PC-9 (cell line): ENCODE results near the gene RYR1. TPM values are rescaled to one million over a fixed set of nuclear protein-coding genes. Genes with fewer than 3 reads are reported as not detected.

Source experiments
- BruUV-seq: library from RNA; stranded (reverse); fragments of 400-500 nt; replicated peaks from 2 replicates; lab custom pipeline; 2021; lab: Mats Ljungman, UMichigan
- CTCF ChIA-PET: fragments of 300-600 bp; sonication (Branson Sonifier 250); formaldehyde crosslinking; loops from one replicate; lab custom pipeline; 2022; ENCODE audit warnings: antibody characterized with exemption; lab: Charles Lee
- POLR2A ChIA-PET: fragments of 300-600 bp; sonication (Branson Sonifier 250); formaldehyde crosslinking; loops from one replicate; lab custom pipeline; 2022; ENCODE audit warnings: antibody characterized with exemption; ENCODE audit not compliant: unreplicated experiment; lab: Charles Lee
- DNase-seq, 2 experiments: peaks; one replicate each; pipeline versions ENCODE4 v3.0.0 to v3.0.0-alpha.2; 2015 to 2022; ENCODE audit warnings: mixed read lengths in 1 of 2
- H2AFZ ChIP-seq: fragments of 200-600 bp; sonication (generic); 2 replicates; pipeline ENCODE4 v1.8.1; 2017; ENCODE audit warnings: antibody characterized with exemption
- H3F3A ChIP-seq: fragments of 200-600 bp; sonication (generic); 2 replicates; pipeline ENCODE4 v1.8.1; 2017; ENCODE audit warnings: antibody characterized with exemption, mild to moderate bottlenecking, low read depth; ENCODE audit not compliant: insufficient read depth
- H3K27ac ChIP-seq: fragments of 200-600 bp; sonication (generic); 2 replicates; pipeline ENCODE4 v1.6.1; 2016; ENCODE audit warnings: mixed run types
- H3K27me3 ChIP-seq: fragments of 200-600 bp; sonication (generic); 2 replicates; pipeline ENCODE4 v1.6.1; 2016; ENCODE audit warnings: low read depth, mixed run types; ENCODE audit not compliant: insufficient read depth
- H3K36me3 ChIP-seq: fragments of 200-600 bp; sonication (generic); 2 replicates; pipeline ENCODE4 v1.6.1; 2016; ENCODE audit warnings: low read depth, mixed run types
- H3K4me1 ChIP-seq: fragments of 200-600 bp; sonication (generic); replicated peaks from 2 replicates; pipeline ENCODE4 v1.6.1; 2016; ENCODE audit warnings: mixed run types; ENCODE audit not compliant: insufficient read depth
- H3K4me2 ChIP-seq: fragments of 200-600 bp; sonication (generic); 2 replicates; pipeline ENCODE4 v1.6.1; 2017; ENCODE audit warnings: mixed run types
- H3K4me3 ChIP-seq: fragments of 200-600 bp; sonication (generic); 2 replicates; pipeline ENCODE4 v1.6.1; 2016; ENCODE audit warnings: mixed run types
- H3K79me2 ChIP-seq: fragments of 200-600 bp; sonication (generic); 2 replicates; pipeline ENCODE4 v1.6.1; 2017; ENCODE audit warnings: low read depth, mixed run types
- H3K9me2 ChIP-seq: fragments of 200-600 bp; sonication (generic); 2 replicates; pipeline ENCODE4 v1.8.1; 2017; ENCODE audit warnings: mild to moderate bottlenecking; ENCODE audit not compliant: insufficient read depth
- H3K9me3 ChIP-seq: fragments of 200-600 bp; sonication (generic); 2 replicates; pipeline ENCODE4 v1.8.1; 2016; ENCODE audit warnings: low read depth; ENCODE audit not compliant: insufficient read depth
- H4K20me1 ChIP-seq: fragments of 200-600 bp; sonication (generic); 2 replicates; pipeline ENCODE4 v1.8.1; 2017; ENCODE audit not compliant: insufficient read depth
- EZH2 ChIP-seq: fragments of 200-600 bp; sonication (generic); IDR thresholded peaks from 2 replicates; pipeline ENCODE4 v1.8.0; 2017; ENCODE audit warnings: antibody characterized with exemption, low read depth
- intact Hi-C: fragments of 100-400 bp; cut with micrococcal nuclease; formaldehyde crosslinking; loops from one replicate; pipeline ENCODE4 v1.10.0; 2022; ENCODE audit not compliant: unreplicated experiment
- total RNA-seq: library from RNA; stranded (reverse); gene quantifications from 2 replicates; pipeline ENCODE4 v1.2.3, GENCODE V29; 2021
- TF ChIP-seq, protein P1 (sequence below): fragments of 200-600 bp; sonication (generic); conservative IDR thresholded peaks from 2 replicates; pipeline ENCODE4 v1.6.1; 2017; ENCODE audit warnings: mixed run types, antibody characterized with exemption, mild to moderate bottlenecking, moderate library complexity

RYR1 gene
- total RNA-seq, 1 experiment from 2014 or later, result 1.0 TPM

- POLR2A ChIA-PET, result no interaction called here
- H4K20me1 ChIP-seq, result no peaks in the 10 kb centered on the region
- H3K36me3 ChIP-seq, result no peaks in the 10 kb centered on the region
These were observed 52.2 kb downstream of the RYR1 start for GRCh38 chr19:38485541-38486285.

GRCh38 chr19:38486731-38487336, 53.3 kb downstream of the RYR1 start:
- Histone ChIP-seq H3K4me1 (no peaks in the 10 kb centered on the region), H3K9me3 (peaks cover 11% of the 10 kb centered on the region; the same call in 1 of the 2 replicates), H3K79me2 (no peaks in the 10 kb centered on the region), H2AFZ (no peak overlapping the region), H3K4me3 (no peak overlapping the region), H3K4me2 (no peak overlapping the region), H3K27me3 (peaks cover 95% of the 10 kb centered on the region), H3K27ac (no peak overlapping the region), H4K20me1 (no peaks in the 10 kb centered on the region), H3K36me3 (no peaks in the 10 kb centered on the region), H3K9me2 (no peaks in the 10 kb centered on the region), H3F3A (no peaks in the 10 kb centered on the region)
- POLR2A ChIA-PET, result no interaction called here
- DNase-seq, result no peak
- intact Hi-C loops, result no loop called here
- CTCF ChIA-PET, result no interaction called here
- TF ChIP-seq, protein P1, sequence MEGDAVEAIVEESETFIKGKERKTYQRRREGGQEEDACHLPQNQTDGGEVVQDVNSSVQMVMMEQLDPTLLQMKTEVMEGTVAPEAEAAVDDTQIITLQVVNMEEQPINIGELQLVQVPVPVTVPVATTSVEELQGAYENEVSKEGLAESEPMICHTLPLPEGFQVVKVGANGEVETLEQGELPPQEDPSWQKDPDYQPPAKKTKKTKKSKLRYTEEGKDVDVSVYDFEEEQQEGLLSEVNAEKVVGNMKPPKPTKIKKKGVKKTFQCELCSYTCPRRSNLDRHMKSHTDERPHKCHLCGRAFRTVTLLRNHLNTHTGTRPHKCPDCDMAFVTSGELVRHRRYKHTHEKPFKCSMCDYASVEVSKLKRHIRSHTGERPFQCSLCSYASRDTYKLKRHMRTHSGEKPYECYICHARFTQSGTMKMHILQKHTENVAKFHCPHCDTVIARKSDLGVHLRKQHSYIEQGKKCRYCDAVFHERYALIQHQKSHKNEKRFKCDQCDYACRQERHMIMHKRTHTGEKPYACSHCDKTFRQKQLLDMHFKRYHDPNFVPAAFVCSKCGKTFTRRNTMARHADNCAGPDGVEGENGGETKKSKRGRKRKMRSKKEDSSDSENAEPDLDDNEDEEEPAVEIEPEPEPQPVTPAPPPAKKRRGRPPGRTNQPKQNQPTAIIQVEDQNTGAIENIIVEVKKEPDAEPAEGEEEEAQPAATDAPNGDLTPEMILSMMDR, result no peak
- TF ChIP-seq EZH2, result no peak
- BruUV-seq, result no TSS peak

More at GRCh38 chr19:38485541-38486285, 52.2 kb downstream of the RYR1 start:
- intact Hi-C loops, result no loop called here
- Histone ChIP-seq H3K27ac (no peak overlapping the region), H3K9me2 (no peaks in the 10 kb centered on the region), H3K4me1 (no peaks in the 10 kb centered on the region), H2AFZ (no peak overlapping the region), H3K4me3 (no peak overlapping the region), H3K27me3 (peaks cover 92% of the 10 kb centered on the region), H3K4me2 (no peak overlapping the region), H3F3A (no peaks in the 10 kb centered on the region), H3K79me2 (no peaks in the 10 kb centered on the region), H3K9me3 (peaks cover 5% of the 10 kb centered on the region; the same call in 1 of the 2 replicates)
- TF ChIP-seq EZH2, result no peak
- TF ChIP-seq, protein P1, result no peak
- BruUV-seq, result no TSS peak
- CTCF ChIA-PET, result no interaction called here
- DNase-seq, result no peak

- TF ChIP-seq EZH2, result no peak
- TF ChIP-seq, protein P1, result no peak
- Histone ChIP-seq H3K27ac (no peak overlapping the region), H3K9me2 (no peaks in the 10 kb centered on the region), H3K4me1 (no peaks in the 10 kb centered on the region), H3K36me3 (no peaks in the 10 kb centered on the region), H2AFZ (no peak overlapping the region), H3K9me3 (peaks cover 11% of the 10 kb centered on the region; the same call in 1 of the 2 replicates), H3K4me2 (no peak overlapping the region), H3K4me3 (no peak overlapping the region), H3K79me2 (no peaks in the 10 kb centered on the region), H3F3A (no peaks in the 10 kb centered on the region), H3K27me3 (peaks cover 97% of the 10 kb centered on the region), H4K20me1 (no peaks in the 10 kb centered on the region)
- ChIA-PET POLR2A (no interaction called here), CTCF (no interaction called here)
- no TSS peak for BruUV-seq
- intact Hi-C loops, result no loop called here
- no peak for DNase-seq
These were observed 54.6 kb downstream of the RYR1 start for GRCh38 chr19:38488096-38488495.
